ENCODE results near the gene PAPSS2. TPM values are rescaled to one million over a fixed set of nuclear protein-coding genes. Genes with fewer than 3 reads are reported as not detected.

The PAPSS2 gene
- total RNA-seq, 1 donor from 2014 or later, result 21.1 TPM

DNA sequence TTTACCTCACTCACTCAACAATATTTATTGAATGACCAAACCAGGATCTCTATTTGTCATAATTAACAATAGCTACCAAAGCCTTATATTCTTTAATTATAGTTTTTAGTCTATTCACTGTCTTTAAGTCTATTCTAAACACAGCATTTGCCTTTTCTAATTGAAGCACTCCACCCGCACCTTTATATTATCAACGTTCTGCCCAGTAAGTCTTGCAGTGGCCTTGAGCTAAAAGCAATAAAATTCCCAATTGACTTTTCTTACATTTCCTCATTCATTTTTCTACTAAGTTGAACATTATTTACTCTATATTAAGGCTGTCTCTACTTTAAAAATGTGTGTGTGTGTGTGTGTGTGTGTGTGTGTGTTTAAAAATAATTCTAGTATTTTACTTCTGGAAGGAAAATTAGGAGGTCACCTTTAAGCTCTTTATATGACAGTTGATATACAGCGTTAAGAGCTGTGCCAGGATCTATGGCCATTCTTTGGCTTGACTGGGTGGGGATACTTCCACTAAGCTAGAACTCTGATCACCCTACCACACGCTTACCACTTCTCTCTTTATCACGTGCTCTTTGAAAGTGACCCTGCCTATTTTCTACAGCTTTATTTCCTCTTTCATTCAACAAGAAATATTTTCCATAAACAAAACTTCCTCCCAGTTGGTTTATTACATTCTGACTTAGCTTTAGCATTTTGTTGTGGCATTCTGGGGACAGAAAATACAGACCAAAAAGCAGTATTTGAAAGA, 8.8 kb downstream of the PAPSS2 start:
- TF ChIP-seq, protein P1, sequence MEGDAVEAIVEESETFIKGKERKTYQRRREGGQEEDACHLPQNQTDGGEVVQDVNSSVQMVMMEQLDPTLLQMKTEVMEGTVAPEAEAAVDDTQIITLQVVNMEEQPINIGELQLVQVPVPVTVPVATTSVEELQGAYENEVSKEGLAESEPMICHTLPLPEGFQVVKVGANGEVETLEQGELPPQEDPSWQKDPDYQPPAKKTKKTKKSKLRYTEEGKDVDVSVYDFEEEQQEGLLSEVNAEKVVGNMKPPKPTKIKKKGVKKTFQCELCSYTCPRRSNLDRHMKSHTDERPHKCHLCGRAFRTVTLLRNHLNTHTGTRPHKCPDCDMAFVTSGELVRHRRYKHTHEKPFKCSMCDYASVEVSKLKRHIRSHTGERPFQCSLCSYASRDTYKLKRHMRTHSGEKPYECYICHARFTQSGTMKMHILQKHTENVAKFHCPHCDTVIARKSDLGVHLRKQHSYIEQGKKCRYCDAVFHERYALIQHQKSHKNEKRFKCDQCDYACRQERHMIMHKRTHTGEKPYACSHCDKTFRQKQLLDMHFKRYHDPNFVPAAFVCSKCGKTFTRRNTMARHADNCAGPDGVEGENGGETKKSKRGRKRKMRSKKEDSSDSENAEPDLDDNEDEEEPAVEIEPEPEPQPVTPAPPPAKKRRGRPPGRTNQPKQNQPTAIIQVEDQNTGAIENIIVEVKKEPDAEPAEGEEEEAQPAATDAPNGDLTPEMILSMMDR (conservative IDR thresholded peaks at IDR 0.05), result no peak
- no peaks in the 10 kb centered on the region for H3K4me1 Mint-ChIP-seq (ENCODE audit: unreplicated experiment)

DNA sequence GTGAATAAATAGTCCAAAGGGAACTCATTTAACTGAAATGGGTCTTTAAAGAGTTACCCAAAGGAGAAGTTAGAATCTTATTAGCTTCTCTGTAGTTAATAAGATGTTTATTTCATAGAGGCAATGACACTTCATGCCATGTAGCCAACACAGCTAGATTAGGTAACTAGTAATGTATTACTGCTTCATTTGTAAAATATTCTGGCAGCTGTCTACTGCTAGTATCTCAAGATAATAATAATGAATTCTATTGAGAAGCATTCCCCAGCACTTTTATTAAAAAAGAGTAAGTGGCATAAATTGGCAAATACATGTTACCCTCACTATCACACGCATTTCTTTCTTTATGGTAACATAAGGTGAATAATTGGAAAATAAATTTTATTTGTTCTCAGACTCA, 10.1 kb downstream of the PAPSS2 start:
- Mint-ChIP-seq H3K4me3 (no peak overlapping the region), H3K9me3 (no peaks in the 10 kb centered on the region), H3K36me3 (no peaks in the 10 kb centered on the region), H3K4me1 (ENCODE audit: unreplicated experiment) (no peaks in the 10 kb centered on the region), H3K27ac (no peak overlapping the region), H3K27me3 (no peaks in the 10 kb centered on the region)
- DNase-seq (ENCODE audit: extremely low spot score, unreplicated experiment), result no peak
- TF ChIP-seq, protein P1 (conservative IDR thresholded peaks at IDR 0.05), result no peak

More for the DNA sequence above, 8.8 kb downstream of the PAPSS2 start:
- Mint-ChIP-seq H3K27ac (no peak overlapping the region), H3K9me3 (no peaks in the 10 kb centered on the region), H3K36me3 (no peaks in the 10 kb centered on the region), H3K27me3 (no peaks in the 10 kb centered on the region), H3K4me3 (no peak overlapping the region)
- DNase-seq (ENCODE audit: extremely low spot score, unreplicated experiment), result no peak

DNA sequence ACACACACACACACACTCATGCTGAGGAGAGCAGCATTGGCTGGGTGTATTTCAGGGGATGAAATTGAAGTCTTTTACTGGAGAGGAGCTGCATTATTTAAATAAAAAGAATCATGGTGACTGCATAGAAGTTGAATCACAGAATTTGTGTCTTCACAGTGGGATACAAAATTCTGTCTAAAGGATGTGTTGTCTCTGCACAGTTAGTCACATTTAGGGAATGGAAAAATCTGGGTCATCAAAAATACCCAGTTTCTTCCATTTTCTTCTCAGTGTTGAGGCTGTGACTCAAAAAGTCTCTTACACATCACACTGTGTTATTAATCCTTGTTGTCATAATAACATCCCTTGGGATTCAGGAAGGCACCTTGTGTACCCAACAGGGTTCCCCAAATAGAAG, 10.9 kb downstream of the PAPSS2 start:
- Mint-ChIP-seq H3K4me1 (ENCODE audit: unreplicated experiment) (no peaks in the 10 kb centered on the region), H3K9me3 (no peaks in the 10 kb centered on the region), H3K4me3 (no peak overlapping the region), H3K36me3 (no peaks in the 10 kb centered on the region), H3K27ac (no peak overlapping the region), H3K27me3 (no peaks in the 10 kb centered on the region)
- no peak for DNase-seq (ENCODE audit: extremely low spot score, unreplicated experiment)
- TF ChIP-seq, protein P1 (conservative IDR thresholded peaks at IDR 0.05), result no peak

DNA sequence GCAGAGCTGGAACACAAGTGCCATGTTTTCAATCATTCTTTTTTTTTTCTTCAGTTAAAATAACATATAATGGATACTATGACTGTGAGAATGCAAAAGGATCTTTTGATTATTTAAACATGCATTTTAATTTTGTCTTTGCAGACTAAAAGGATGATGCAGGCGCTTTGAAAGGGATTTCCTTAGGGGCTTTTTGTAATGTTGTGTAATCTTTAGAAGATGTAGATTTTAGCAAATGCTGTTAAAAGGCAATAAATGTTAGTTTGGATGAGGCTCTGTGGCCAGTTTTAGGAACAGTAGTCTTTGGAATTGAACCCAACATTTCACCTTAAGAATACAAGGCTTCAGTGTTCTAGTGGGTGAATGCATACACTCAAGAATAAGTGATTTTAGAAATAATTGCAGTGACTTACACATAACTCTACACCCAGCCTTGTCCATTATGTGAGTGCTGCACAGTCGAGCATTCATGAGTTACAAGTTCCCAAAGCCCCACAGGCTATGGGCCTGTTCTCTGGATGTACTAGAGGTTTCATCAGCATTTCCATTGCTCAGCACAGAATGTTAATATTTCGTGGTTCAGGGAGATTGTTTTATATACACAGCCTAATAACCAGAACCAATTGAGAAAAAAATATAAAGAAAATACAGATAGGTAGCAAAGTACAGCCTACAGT, 11.6 kb downstream of the PAPSS2 start:
- Mint-ChIP-seq H3K4me3 (no peak overlapping the region), H3K9me3 (no peaks in the 10 kb centered on the region), H3K36me3 (no peaks in the 10 kb centered on the region), H3K27me3 (no peaks in the 10 kb centered on the region), H3K4me1 (ENCODE audit: unreplicated experiment) (no peaks in the 10 kb centered on the region), H3K27ac (no peak overlapping the region)
- TF ChIP-seq, protein P1 (conservative IDR thresholded peaks at IDR 0.05), result no peak
- DNase-seq (ENCODE audit: extremely low spot score, unreplicated experiment), result no peak

DNA sequence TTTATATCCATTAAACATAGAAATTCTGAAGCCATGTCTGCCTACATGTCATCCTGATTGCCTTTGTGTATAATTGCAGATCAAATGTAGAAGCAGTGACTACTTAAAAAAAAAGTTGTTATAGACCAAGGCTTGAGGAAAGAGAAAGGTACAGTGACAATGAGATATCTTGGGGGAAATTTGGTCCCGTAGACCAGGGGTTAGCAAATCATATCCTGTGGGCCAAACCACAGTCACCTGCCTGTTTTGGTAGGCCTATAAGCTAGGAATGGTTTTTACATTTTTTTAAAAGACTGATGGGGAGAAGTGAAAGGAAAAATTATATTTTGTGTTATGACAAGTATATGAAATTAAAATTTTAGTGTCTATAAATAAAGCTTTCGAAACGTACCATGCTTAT, 12.9 kb downstream of the PAPSS2 start:
- Mint-ChIP-seq H3K36me3 (no peaks in the 10 kb centered on the region), H3K9me3 (no peaks in the 10 kb centered on the region), H3K4me3 (no peak overlapping the region), H3K27me3 (no peaks in the 10 kb centered on the region), H3K27ac (no peak overlapping the region), H3K4me1 (ENCODE audit: unreplicated experiment) (no peaks in the 10 kb centered on the region)
- TF ChIP-seq, protein P1 (conservative IDR thresholded peaks at IDR 0.05), result no peak
- no peak for DNase-seq (ENCODE audit: extremely low spot score, unreplicated experiment)
